ENCODE data around the gene DLK2.

Gene DLK2

DNA sequence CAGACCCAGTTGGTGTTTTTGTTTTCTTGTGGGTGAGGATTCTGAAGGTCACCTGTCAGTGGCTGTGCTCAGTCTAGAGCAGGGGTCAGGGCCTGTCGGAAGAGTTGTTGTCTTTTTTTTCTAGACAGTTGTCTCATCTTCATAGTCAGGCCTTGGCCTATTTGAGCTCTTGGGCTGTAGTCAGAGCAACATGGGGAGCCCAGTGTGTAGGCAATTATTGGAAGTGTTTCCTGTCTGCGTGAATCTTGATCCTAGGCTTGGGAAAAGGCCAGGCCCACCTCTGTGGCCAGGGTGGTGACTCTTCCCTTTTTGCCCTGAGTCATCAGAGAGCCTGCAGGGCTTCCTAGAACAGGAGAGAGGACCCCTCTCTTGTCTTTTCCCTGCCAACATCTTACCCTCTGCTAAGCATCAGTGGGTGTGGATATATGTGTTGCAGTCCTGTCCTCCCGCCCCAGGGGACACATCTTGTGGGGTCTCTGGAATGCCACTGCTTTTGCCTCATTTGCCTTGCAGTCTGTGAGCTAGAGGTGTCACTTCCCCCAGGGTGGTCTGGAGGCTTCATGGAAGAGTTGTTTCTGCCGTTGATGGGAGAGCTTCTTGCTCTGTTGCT lies 33.4 kb upstream of the DLK2 start:
- Histone ChIP-seq H3K4me1 (no peaks in the 10 kb centered on the region), H3K9ac (no peak overlapping the region), H3K36me3 (ENCODE audit: control insufficient read depth, insufficient read depth, low read length) (no peaks in the 10 kb centered on the region), H3K27me3 (ENCODE audit: control insufficient read depth, insufficient read depth, low read length) (no peaks in the 10 kb centered on the region), H3K79me2 (peaks cover 33% of the 10 kb centered on the region), H2AFZ (no peak overlapping the region), H3K4me3 (ENCODE audit: low read depth, low read length) (no peak overlapping the region), H3K4me2 (ENCODE audit: low read length) (no peak overlapping the region), H3K9me3 (ENCODE audit: control insufficient read depth, low read length) (no peaks in the 10 kb centered on the region), H3K27ac (no peak overlapping the region)
- TF ChIP-seq, protein P1, sequence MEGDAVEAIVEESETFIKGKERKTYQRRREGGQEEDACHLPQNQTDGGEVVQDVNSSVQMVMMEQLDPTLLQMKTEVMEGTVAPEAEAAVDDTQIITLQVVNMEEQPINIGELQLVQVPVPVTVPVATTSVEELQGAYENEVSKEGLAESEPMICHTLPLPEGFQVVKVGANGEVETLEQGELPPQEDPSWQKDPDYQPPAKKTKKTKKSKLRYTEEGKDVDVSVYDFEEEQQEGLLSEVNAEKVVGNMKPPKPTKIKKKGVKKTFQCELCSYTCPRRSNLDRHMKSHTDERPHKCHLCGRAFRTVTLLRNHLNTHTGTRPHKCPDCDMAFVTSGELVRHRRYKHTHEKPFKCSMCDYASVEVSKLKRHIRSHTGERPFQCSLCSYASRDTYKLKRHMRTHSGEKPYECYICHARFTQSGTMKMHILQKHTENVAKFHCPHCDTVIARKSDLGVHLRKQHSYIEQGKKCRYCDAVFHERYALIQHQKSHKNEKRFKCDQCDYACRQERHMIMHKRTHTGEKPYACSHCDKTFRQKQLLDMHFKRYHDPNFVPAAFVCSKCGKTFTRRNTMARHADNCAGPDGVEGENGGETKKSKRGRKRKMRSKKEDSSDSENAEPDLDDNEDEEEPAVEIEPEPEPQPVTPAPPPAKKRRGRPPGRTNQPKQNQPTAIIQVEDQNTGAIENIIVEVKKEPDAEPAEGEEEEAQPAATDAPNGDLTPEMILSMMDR (IDR thresholded peaks at IDR 0.05) = no peak

DNA sequence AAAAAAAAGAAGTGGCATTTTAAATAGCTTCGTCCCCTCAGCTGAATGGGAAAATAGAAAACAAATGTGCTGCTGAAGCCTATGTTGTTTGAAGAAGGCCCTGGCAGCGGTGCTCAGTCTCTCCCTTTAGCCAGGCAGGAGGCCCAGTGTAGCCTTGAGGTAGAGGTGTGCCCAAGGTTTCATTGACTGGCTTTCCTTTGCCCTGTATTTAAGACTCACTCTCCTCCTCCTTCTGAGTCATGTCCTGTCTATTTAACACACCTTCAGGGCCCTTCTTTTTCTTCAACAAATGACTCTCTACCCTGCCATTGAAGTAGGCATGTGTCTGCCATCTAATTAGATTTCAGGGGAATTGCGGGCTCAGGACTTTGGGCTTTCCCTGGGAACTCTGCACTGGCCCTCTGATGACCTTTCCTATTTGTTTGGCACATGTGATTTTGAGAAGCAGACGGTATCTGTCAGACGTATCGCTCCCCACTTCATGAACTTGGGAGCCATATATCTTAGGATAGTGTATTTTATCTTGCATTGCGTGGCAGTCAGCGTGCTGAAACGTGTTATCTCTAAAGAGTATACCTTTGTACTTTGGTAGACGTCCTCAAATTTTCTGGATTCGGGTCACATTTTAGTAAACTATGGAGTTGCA lies 26.4 kb upstream of the DLK2 start:
- Histone ChIP-seq H3K4me3 (ENCODE audit: low read depth, low read length) (no peak overlapping the region), H3K79me2 (peaks cover 47% of the 10 kb centered on the region), H3K27me3 (ENCODE audit: control insufficient read depth, insufficient read depth, low read length) (no peaks in the 10 kb centered on the region), H2AFZ (no peak overlapping the region), H3K9me3 (ENCODE audit: control insufficient read depth, low read length) (no peaks in the 10 kb centered on the region), H3K36me3 (ENCODE audit: control insufficient read depth, insufficient read depth, low read length) (no peaks in the 10 kb centered on the region), H3K4me1 (peaks cover 10% of the 10 kb centered on the region), H3K27ac (no peak overlapping the region), H3K9ac (no peak overlapping the region), H3K4me2 (ENCODE audit: low read length) (no peak overlapping the region)
- TF ChIP-seq, protein P1 (IDR thresholded peaks at IDR 0.05) = no peak

DNA sequence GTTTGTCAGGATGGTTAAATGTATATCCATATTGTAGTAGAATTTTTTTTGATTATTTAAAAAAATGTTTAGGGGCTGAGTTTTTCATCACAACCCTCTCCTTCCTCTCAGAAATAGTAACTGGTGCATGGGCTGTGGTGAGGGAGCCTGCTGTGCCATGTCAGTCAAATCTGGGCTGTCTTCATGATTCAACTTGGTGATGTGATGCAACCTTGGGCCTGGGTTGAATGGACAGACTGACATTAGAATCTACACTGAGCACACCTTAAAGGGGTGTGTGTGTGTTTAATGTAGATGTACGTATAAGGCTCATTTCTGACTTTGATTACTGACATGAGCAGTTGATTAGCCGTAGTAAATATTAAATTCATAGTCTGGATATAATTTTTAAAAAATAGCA lies 25.7 kb upstream of the DLK2 start:
- Histone ChIP-seq H3K36me3 (ENCODE audit: control insufficient read depth, insufficient read depth, low read length) (no peaks in the 10 kb centered on the region), H3K27ac (no peak overlapping the region), H3K79me2 (peaks cover 44% of the 10 kb centered on the region), H3K9ac (no peak overlapping the region), H3K4me3 (ENCODE audit: low read depth, low read length) (no peak overlapping the region), H3K9me3 (ENCODE audit: control insufficient read depth, low read length) (no peaks in the 10 kb centered on the region), H3K4me1 (peaks cover 11% of the 10 kb centered on the region), H3K4me2 (ENCODE audit: low read length) (no peak overlapping the region), H3K27me3 (ENCODE audit: control insufficient read depth, insufficient read depth, low read length) (no peaks in the 10 kb centered on the region), H2AFZ (no peak overlapping the region)
- TF ChIP-seq, protein P1 (IDR thresholded peaks at IDR 0.05) = no peak

DNA sequence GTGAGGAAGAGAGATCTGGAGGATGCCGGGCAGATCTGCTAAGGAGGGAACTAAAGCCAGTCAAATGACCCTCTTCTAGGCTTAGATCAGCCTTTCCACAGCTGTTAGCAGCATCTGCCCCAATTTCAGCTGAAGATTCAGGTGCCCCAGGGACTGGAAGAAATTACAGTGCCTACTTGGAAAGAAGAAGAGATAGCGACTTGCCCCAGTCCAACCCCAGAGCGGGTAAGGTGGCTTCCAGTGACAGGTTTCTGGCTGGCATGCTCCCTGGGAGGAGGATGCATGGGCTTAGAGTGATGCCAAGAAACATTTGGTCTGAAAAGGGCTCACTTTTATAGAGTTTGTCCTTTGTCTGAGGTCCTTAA lies 22.6 kb upstream of the DLK2 start:
- Histone ChIP-seq H3K9ac (peak overlapping the region; percentile 47), H3K36me3 (ENCODE audit: control insufficient read depth, insufficient read depth, low read length) (no peaks in the 10 kb centered on the region), H3K4me1 (peaks cover 11% of the 10 kb centered on the region), H3K4me2 (ENCODE audit: low read length) (peak overlapping the region; percentile 98), H2AFZ (peak overlapping the region; percentile 78), H3K27ac (peak overlapping the region; percentile 52), H3K27me3 (ENCODE audit: control insufficient read depth, insufficient read depth, low read length) (no peaks in the 10 kb centered on the region), H3K4me3 (ENCODE audit: low read depth, low read length) (peak overlapping the region; percentile 83), H3K9me3 (ENCODE audit: control insufficient read depth, low read length) (no peaks in the 10 kb centered on the region), H3K79me2 (peaks cover 33% of the 10 kb centered on the region)
- TF ChIP-seq, protein P1 (IDR thresholded peaks at IDR 0.05) = no peak
